Fibroblast of lung (primary cell): Measurements from ENCODE around the gene SMCO2. TPM values are rescaled to one million over a fixed set of nuclear protein-coding genes. Genes with fewer than 3 reads are reported as not detected.

Source experiments
- DNase-seq, 2 donors: peaks; one replicate each; pipeline versions ENCODE4 v3.0.0 to v3.0.0-alpha.2; 2010; ENCODE audit warnings: low read depth in 2 of 2
- H2AFZ ChIP-seq: 2 replicates; pipeline ENCODE4 v1.5.1; 2012; ENCODE audit warnings: low read length, control low read depth, inconsistent platforms
- H3K27ac ChIP-seq: 2 replicates; pipeline ENCODE4 v1.5.1; 2011; ENCODE audit warnings: low read length, control low read depth; ENCODE audit not compliant: insufficient read depth
- H3K27me3 ChIP-seq: 2 replicates; pipeline ENCODE4 v1.5.1; 2011; ENCODE audit warnings: mild to moderate bottlenecking, low read length; ENCODE audit not compliant: control insufficient read depth, insufficient read depth
- H3K36me3 ChIP-seq: 2 replicates; pipeline ENCODE4 v1.5.1; 2011; ENCODE audit warnings: low read length; ENCODE audit not compliant: control insufficient read depth, insufficient read depth
- H3K4me1 ChIP-seq: 2 replicates; pipeline ENCODE4 v1.5.1; 2011; ENCODE audit warnings: low read length; ENCODE audit not compliant: control insufficient read depth, insufficient read depth; ENCODE audit errors: extremely low read depth
- H3K4me2 ChIP-seq: 2 replicates; pipeline ENCODE4 v1.5.1; 2011; ENCODE audit warnings: low read length, control low read depth; ENCODE audit not compliant: insufficient read depth; ENCODE audit errors: extremely low read depth
- H3K4me3 ChIP-seq, 4 experiments: fragments of 200-600 bp in 1 of 4; sonication (generic) in 1 of 4; replicated peaks in 1 of 4; 2 replicates each; pipeline ENCODE4 v1.5.1; 2011 to 2016; ENCODE audit warnings: low read length in 4 of 4, low read depth in 3 of 4, mild to moderate bottlenecking in 3 of 4, control low read depth in 2 of 4, inconsistent platforms in 1 of 4, mixed read lengths in 1 of 4; ENCODE audit not compliant: insufficient read depth in 1 of 4; ENCODE audit errors: control extremely low read depth in 1 of 4
- H3K79me2 ChIP-seq: 2 replicates; pipeline ENCODE4 v1.5.1; 2012; ENCODE audit warnings: mild to moderate bottlenecking, low read length, inconsistent platforms; ENCODE audit not compliant: control insufficient read depth, insufficient read depth
- H3K9ac ChIP-seq: 2 replicates; pipeline ENCODE4 v1.5.1; 2011; ENCODE audit warnings: mild to moderate bottlenecking, low read length, control low read depth; ENCODE audit not compliant: insufficient read depth
- H3K9me3 ChIP-seq: 2 replicates; pipeline ENCODE4 v1.5.1; 2012; ENCODE audit warnings: low read depth, low read length; ENCODE audit not compliant: control insufficient read depth, insufficient read depth
- H4K20me1 ChIP-seq: 2 replicates; pipeline ENCODE4 v1.5.1; 2011; ENCODE audit warnings: low read length; ENCODE audit not compliant: control insufficient read depth, insufficient read depth; ENCODE audit errors: extremely low read depth
- CTCF ChIP-seq, 2 donors: IDR thresholded peaks in 1 of 2; conservative IDR thresholded peaks in 1 of 2; 1 replicate in 1 of 2; 2 replicates in 1 of 2; pipeline ENCODE4 v1.5.1; 2011 to 2012; ENCODE audit warnings: low read length in 2 of 2, control low read depth in 1 of 2, inconsistent platforms in 1 of 2, low read depth in 1 of 2, mild to moderate bottlenecking in 1 of 2
- EZH2 ChIP-seq: IDR thresholded peaks from 2 replicates; pipeline ENCODE4 v1.5.1; 2012; ENCODE audit warnings: low read length, control low read depth, mild to moderate bottlenecking; ENCODE audit errors: missing control alignments
- polyA plus RNA-seq, 2 donors: library from polyadenylated mRNA; depleted of rRNA in 1 of 2; stranded (reverse) in 1 of 2; unstranded in 1 of 2; fragments of >200 nt; gene quantifications; 2 replicates each; pipeline ENCODE4 v1.2.1, GENCODE V29; 2011 to 2012; ENCODE audit warnings: missing spikeins in 1 of 2
- total RNA-seq: library from RNA; depleted of rRNA; stranded (reverse); fragments of >200 nt; gene quantifications from 2 replicates; pipeline ENCODE4 v1.2.1, GENCODE V29; 2014

Gene SMCO2
- total and polyA plus RNA-seq, 2 donors (not counting 1 experiment from before 2014, with no cell fraction given): not detected

- Histone ChIP-seq H3K79me2 (no peaks in the 10 kb centered on the region), H3K9me3 (no peaks in the 10 kb centered on the region), H3K36me3 (no peaks in the 10 kb centered on the region), H3K27me3 (no peaks in the 10 kb centered on the region), H3K9ac (no peak overlapping the region), H3K27ac (no peak overlapping the region), H3K4me1 (peaks cover 3% of the 10 kb centered on the region), H3K4me3 (no peak overlapping the region), H4K20me1 (no peaks in the 10 kb centered on the region), H2AFZ (no peak overlapping the region), H3K4me2 (no peak overlapping the region)
- TF ChIP-seq EZH2: no peak
- TF ChIP-seq CTCF (conservative IDR thresholded peaks at IDR 0.05 in 1 of 2, IDR thresholded peaks at IDR 0.05 in 1 of 2; ENCODE audit: low read depth in 1 of 2, low read length in 2 of 2): no peak
- DNase-seq: no peak
Observed at GRCh38 chr12:27427824-27428223, 18.7 kb upstream of the SMCO2 start.

DNA sequence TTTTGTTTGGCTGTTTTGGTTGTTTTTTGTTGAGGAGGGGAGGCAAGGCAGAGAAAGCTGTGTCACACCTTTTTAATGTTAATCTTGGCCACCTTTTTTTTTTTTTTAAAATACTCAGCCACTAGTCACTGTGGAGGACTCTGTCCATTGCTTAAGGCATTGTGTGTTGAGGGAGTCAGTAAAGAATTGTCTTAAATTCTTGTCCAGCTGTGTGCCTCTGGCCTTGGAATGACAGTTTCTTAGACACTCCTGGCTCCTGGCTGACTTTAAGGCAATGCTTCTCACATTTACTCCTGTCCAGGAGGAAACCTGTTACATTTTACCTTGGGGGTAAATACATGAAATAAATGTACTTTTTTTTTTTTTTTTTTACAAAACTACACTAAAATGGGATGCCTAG is 18.1 kb upstream of the SMCO2 start:
- no peak for DNase-seq
- H2AFZ ChIP-seq: no peak overlapping the region
- no peaks in the 10 kb centered on the region for H3K79me2 ChIP-seq
- H3K9ac ChIP-seq: no peak overlapping the region
- H4K20me1 ChIP-seq: no peaks in the 10 kb centered on the region
- H3K27ac ChIP-seq: no peak overlapping the region
- H3K4me1 ChIP-seq: peaks cover 3% of the 10 kb centered on the region
- no peak overlapping the region for H3K4me2 ChIP-seq
- no peaks in the 10 kb centered on the region for H3K27me3 ChIP-seq
- TF ChIP-seq EZH2: no peak
- TF ChIP-seq CTCF (conservative IDR thresholded peaks at IDR 0.05 in 1 of 2, IDR thresholded peaks at IDR 0.05 in 1 of 2; ENCODE audit: low read depth in 1 of 2, low read length in 2 of 2): no peak
- H3K4me3 ChIP-seq: no peak overlapping the region
- H3K36me3 ChIP-seq: no peaks in the 10 kb centered on the region
- no peaks in the 10 kb centered on the region for H3K9me3 ChIP-seq

DNA sequence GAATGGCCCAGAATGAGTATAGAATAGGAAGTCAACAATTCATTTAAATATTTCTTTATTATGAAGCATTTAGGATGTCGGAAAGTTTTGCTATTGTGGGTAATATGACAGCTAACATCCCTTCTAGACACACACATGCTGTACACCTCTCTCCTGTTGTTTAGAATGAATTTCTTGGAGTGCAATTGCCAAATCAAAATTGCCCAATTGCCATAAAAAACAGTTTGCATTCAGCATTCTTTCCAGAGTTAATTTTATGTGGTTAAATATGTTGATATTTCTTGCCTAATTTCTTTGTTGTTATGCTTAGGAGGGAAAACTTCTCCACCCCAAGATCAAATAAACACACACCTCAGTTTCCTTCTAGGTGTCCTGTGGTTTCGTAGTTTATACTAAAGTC is 16.9 kb upstream of the SMCO2 start:
- H3K4me1 ChIP-seq: peaks cover 3% of the 10 kb centered on the region
- no peak overlapping the region for H3K9ac ChIP-seq
- TF ChIP-seq EZH2 (no peak), CTCF (conservative IDR thresholded peaks at IDR 0.05 in 1 of 2, IDR thresholded peaks at IDR 0.05 in 1 of 2; ENCODE audit: low read depth in 1 of 2, low read length in 2 of 2) (no peak)
- peak in 1 of 2 donors; percentile 27 for DNase-seq
- no peak overlapping the region for H2AFZ ChIP-seq
- no peaks in the 10 kb centered on the region for H3K36me3 ChIP-seq
- H3K4me3 ChIP-seq: no peak overlapping the region
- no peaks in the 10 kb centered on the region for H3K27me3 ChIP-seq
- H3K4me2 ChIP-seq: no peak overlapping the region
- no peaks in the 10 kb centered on the region for H4K20me1 ChIP-seq
- H3K9me3 ChIP-seq: no peaks in the 10 kb centered on the region
- no peak overlapping the region for H3K27ac ChIP-seq
- no peaks in the 10 kb centered on the region for H3K79me2 ChIP-seq
